Bronchial epithelial cell (primary cell): ENCODE results near the gene PRPF18. TPM values are rescaled to one million over a fixed set of nuclear protein-coding genes. Genes with fewer than 3 reads are reported as not detected.

Experiments used
- DNase-seq: peaks from one replicate; pipeline ENCODE4 v3.0.0-alpha.2; 2010; ENCODE audit warnings: low read depth
- FAIRE-seq: peaks from 2 replicates; lab custom pipeline; 2011; peaks lifted over from hg19 to GRCh38; lab: Jason Lieb, UNC
- H3K27me3 ChIP-seq: 2 replicates; pipeline ENCODE4 v1.5.1; 2011; ENCODE audit warnings: low read length; ENCODE audit not compliant: control insufficient read depth, insufficient read depth
- H3K36me3 ChIP-seq: 2 replicates; pipeline ENCODE4 v1.5.1; 2011; ENCODE audit warnings: low read length; ENCODE audit not compliant: control insufficient read depth, insufficient read depth
- H3K4me3 ChIP-seq: 2 replicates; pipeline ENCODE4 v1.5.1; 2011; ENCODE audit warnings: mild to moderate bottlenecking, low read depth, low read length, control low read depth
- total RNA-seq: library from RNA; depleted of rRNA; stranded (reverse); fragments of >200 nt; gene quantifications from 2 replicates; pipeline ENCODE4 v1.2.1, GENCODE V29; 2014
- TF ChIP-seq, protein P1 (sequence below): IDR thresholded peaks from 2 replicates; pipeline ENCODE4 v1.5.1; 2011; ENCODE audit warnings: mild to moderate bottlenecking, moderate library complexity, low read length, control low read depth, inconsistent platforms; ENCODE audit not compliant: insufficient read depth, severe bottlenecking

PRPF18 gene
- total RNA-seq, 1 donor from 2014 or later, result 52.4 TPM

DNA sequence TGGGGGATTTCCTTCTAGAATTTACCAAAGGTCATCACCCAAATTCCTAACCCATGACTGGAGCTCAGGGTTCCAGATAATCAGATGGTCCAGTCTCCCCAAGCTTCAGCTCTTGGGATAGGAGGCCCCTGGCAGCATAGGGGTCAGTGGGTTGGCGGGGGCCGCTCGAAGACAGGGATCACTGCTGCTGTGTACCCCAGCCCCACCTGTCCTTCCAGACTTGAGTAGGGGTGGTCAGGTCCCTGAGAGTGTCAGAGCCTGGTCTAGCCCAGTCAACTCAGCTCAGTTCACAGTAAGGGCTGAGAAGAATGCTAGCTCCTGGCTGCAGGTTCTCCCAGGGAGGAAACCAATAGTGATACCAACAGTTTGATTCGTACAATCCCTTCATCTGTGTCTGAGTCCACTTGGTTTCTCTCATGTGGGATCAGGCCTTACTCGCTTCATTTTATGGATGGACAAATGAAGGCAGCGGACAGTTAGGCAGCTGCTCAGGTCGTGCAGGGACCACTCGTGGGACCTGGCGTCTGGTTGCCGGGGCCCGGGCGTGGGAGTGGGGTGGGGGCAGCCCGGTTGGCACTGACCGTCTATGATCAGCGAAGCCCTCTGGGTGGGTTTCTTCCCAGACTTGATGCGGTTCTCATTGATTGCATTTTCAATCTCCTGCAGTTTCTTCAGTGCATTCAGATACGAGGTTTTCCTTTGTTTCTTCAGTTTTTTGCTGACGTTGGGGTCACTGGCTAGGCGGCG, 78.9 kb downstream of the PRPF18 start:
- Histone ChIP-seq H3K27me3 (no peaks in the 10 kb centered on the region), H3K36me3 (peaks cover 6% of the 10 kb centered on the region), H3K4me3 (no peak overlapping the region)
- FAIRE-seq, result no peak
- TF ChIP-seq, protein P1, sequence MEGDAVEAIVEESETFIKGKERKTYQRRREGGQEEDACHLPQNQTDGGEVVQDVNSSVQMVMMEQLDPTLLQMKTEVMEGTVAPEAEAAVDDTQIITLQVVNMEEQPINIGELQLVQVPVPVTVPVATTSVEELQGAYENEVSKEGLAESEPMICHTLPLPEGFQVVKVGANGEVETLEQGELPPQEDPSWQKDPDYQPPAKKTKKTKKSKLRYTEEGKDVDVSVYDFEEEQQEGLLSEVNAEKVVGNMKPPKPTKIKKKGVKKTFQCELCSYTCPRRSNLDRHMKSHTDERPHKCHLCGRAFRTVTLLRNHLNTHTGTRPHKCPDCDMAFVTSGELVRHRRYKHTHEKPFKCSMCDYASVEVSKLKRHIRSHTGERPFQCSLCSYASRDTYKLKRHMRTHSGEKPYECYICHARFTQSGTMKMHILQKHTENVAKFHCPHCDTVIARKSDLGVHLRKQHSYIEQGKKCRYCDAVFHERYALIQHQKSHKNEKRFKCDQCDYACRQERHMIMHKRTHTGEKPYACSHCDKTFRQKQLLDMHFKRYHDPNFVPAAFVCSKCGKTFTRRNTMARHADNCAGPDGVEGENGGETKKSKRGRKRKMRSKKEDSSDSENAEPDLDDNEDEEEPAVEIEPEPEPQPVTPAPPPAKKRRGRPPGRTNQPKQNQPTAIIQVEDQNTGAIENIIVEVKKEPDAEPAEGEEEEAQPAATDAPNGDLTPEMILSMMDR, result no peak
- DNase-seq, result no peak

- H3K4me3 ChIP-seq, result no peak overlapping the region
- peaks cover 6% of the 10 kb centered on the region for H3K36me3 ChIP-seq
- TF ChIP-seq, protein P1, result no peak
- H3K27me3 ChIP-seq, result no peaks in the 10 kb centered on the region
- no peak for DNase-seq
- FAIRE-seq, result no peak
These were observed 81.4 kb downstream of the PRPF18 start for GRCh38 chr10:13668126-13668525.

- TF ChIP-seq, protein P1, result no peak
- no peaks in the 10 kb centered on the region for H3K27me3 ChIP-seq
- DNase-seq (no peak), FAIRE-seq (no peak)
- no peak overlapping the region for H3K4me3 ChIP-seq
- H3K36me3 ChIP-seq, result peaks cover 6% of the 10 kb centered on the region
These were observed 82.6 kb downstream of the PRPF18 start for GRCh38 chr10:13669182-13669855.

DNA sequence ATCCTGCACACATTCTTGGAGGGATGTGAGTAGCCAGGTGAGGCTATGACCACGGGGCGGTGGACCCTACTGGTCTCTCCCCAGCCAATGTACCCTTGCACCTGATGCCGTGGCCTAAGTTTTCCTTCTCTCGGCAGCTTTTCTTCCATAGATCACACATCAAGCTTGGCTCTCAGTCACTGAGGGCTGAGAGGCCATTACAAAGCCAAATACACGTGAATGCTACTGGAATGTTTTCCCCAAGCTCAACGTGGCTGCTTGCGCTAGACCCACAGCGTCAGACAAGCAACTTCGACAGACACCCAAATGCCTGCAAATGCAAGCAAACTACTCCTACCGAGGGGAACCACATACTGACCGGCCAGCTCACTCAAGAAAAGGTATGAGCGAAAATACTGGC, 83.1 kb downstream of the PRPF18 start:
- DNase-seq, result no peak
- no peak for FAIRE-seq
- no peaks in the 10 kb centered on the region for H3K27me3 ChIP-seq
- TF ChIP-seq, protein P1, result no peak
- no peak overlapping the region for H3K4me3 ChIP-seq
- H3K36me3 ChIP-seq, result peaks cover 8% of the 10 kb centered on the region

- Histone ChIP-seq H3K27me3 (no peaks in the 10 kb centered on the region), H3K36me3 (peaks cover 8% of the 10 kb centered on the region), H3K4me3 (no peak overlapping the region)
- TF ChIP-seq, protein P1, result no peak
- DNase-seq (no peak), FAIRE-seq (no peak)
These were observed 83.5 kb downstream of the PRPF18 start for GRCh38 chr10:13670311-13670710.

GRCh38 chr10:13671904-13672303, 85.1 kb downstream of the PRPF18 start:
- no peaks in the 10 kb centered on the region for H3K27me3 ChIP-seq
- no peak overlapping the region for H3K4me3 ChIP-seq
- FAIRE-seq (no peak), DNase-seq (no peak)
- TF ChIP-seq, protein P1, result no peak
- H3K36me3 ChIP-seq, result peaks cover 4% of the 10 kb centered on the region
